PC-9 (cell line): ENCODE data around the gene AGPAT3. TPM values are rescaled to one million over a fixed set of nuclear protein-coding genes. Genes with fewer than 3 reads are reported as not detected.

Experiments
- BruUV-seq: library from RNA; stranded (reverse); fragments of 400-500 nt; replicated peaks from 2 replicates; lab custom pipeline; 2021; lab: Mats Ljungman, UMichigan
- CTCF ChIA-PET: fragments of 300-600 bp; sonication (Branson Sonifier 250); formaldehyde crosslinking; loops from one replicate; lab custom pipeline; 2022; ENCODE audit warnings: antibody characterized with exemption; lab: Charles Lee
- POLR2A ChIA-PET: fragments of 300-600 bp; sonication (Branson Sonifier 250); formaldehyde crosslinking; loops from one replicate; lab custom pipeline; 2022; ENCODE audit warnings: antibody characterized with exemption; ENCODE audit not compliant: unreplicated experiment; lab: Charles Lee
- DNase-seq, 2 experiments: peaks; one replicate each; pipeline versions ENCODE4 v3.0.0 to v3.0.0-alpha.2; 2015 to 2022; ENCODE audit warnings: mixed read lengths in 1 of 2
- H2AFZ ChIP-seq: fragments of 200-600 bp; sonication (generic); 2 replicates; pipeline ENCODE4 v1.8.1; 2017; ENCODE audit warnings: antibody characterized with exemption
- H3F3A ChIP-seq: fragments of 200-600 bp; sonication (generic); 2 replicates; pipeline ENCODE4 v1.8.1; 2017; ENCODE audit warnings: antibody characterized with exemption, mild to moderate bottlenecking, low read depth; ENCODE audit not compliant: insufficient read depth
- H3K27ac ChIP-seq: fragments of 200-600 bp; sonication (generic); 2 replicates; pipeline ENCODE4 v1.6.1; 2016; ENCODE audit warnings: mixed run types
- H3K27me3 ChIP-seq: fragments of 200-600 bp; sonication (generic); 2 replicates; pipeline ENCODE4 v1.6.1; 2016; ENCODE audit warnings: low read depth, mixed run types; ENCODE audit not compliant: insufficient read depth
- H3K36me3 ChIP-seq: fragments of 200-600 bp; sonication (generic); 2 replicates; pipeline ENCODE4 v1.6.1; 2016; ENCODE audit warnings: low read depth, mixed run types
- H3K4me1 ChIP-seq: fragments of 200-600 bp; sonication (generic); replicated peaks from 2 replicates; pipeline ENCODE4 v1.6.1; 2016; ENCODE audit warnings: mixed run types; ENCODE audit not compliant: insufficient read depth
- H3K4me2 ChIP-seq: fragments of 200-600 bp; sonication (generic); 2 replicates; pipeline ENCODE4 v1.6.1; 2017; ENCODE audit warnings: mixed run types
- H3K4me3 ChIP-seq: fragments of 200-600 bp; sonication (generic); 2 replicates; pipeline ENCODE4 v1.6.1; 2016; ENCODE audit warnings: mixed run types
- H3K79me2 ChIP-seq: fragments of 200-600 bp; sonication (generic); 2 replicates; pipeline ENCODE4 v1.6.1; 2017; ENCODE audit warnings: low read depth, mixed run types
- H3K9me2 ChIP-seq: fragments of 200-600 bp; sonication (generic); 2 replicates; pipeline ENCODE4 v1.8.1; 2017; ENCODE audit warnings: mild to moderate bottlenecking; ENCODE audit not compliant: insufficient read depth
- H3K9me3 ChIP-seq: fragments of 200-600 bp; sonication (generic); 2 replicates; pipeline ENCODE4 v1.8.1; 2016; ENCODE audit warnings: low read depth; ENCODE audit not compliant: insufficient read depth
- H4K20me1 ChIP-seq: fragments of 200-600 bp; sonication (generic); 2 replicates; pipeline ENCODE4 v1.8.1; 2017; ENCODE audit not compliant: insufficient read depth
- EZH2 ChIP-seq: fragments of 200-600 bp; sonication (generic); IDR thresholded peaks from 2 replicates; pipeline ENCODE4 v1.8.0; 2017; ENCODE audit warnings: antibody characterized with exemption, low read depth
- intact Hi-C: fragments of 100-400 bp; cut with micrococcal nuclease; formaldehyde crosslinking; loops from one replicate; pipeline ENCODE4 v1.10.0; 2022; ENCODE audit not compliant: unreplicated experiment
- total RNA-seq: library from RNA; stranded (reverse); gene quantifications from 2 replicates; pipeline ENCODE4 v1.2.3, GENCODE V29; 2021
- TF ChIP-seq, protein P1 (sequence below): fragments of 200-600 bp; sonication (generic); conservative IDR thresholded peaks from 2 replicates; pipeline ENCODE4 v1.6.1; 2017; ENCODE audit warnings: mixed run types, antibody characterized with exemption, mild to moderate bottlenecking, moderate library complexity

AGPAT3 gene
- total RNA-seq, 1 experiment from 2014 or later: 39.0 TPM

DNA sequence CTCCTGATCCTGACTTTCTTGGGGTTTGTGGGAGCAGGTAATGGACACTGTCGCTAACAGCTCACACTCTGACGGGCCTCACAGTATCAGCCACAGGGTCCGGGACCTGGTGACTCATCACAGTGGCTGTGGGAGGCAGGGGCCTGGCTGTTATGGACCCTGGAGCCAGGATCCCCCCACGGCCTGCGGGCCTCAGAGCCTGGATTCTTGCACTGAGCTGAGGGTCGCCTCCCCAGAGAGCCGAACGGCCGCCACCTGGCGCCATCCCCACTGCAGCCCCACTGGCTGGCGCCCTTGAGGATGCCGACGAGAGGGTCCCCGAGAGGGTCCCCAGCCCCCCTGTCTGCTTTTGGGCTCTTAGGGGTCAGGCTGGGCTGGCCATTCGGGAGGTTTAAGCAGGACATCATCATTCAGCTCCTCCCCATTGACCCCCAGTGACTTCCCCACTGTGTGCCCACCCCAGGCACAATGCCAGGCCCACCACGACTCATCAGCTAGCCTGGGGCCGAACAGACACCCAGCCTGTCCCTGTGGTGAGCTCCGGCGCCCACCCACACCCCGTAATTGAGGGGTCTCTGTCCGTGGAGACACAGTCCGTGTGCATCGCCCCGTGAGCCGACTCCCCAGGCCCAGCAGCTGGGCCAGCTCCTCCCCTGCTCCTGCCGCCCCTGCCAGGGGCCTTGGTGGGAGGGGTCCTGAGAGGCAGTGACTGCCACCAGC is 116.3 kb downstream of the AGPAT3 start:
- Histone ChIP-seq H3K79me2 (no peaks in the 10 kb centered on the region), H3K27me3 (no peaks in the 10 kb centered on the region), H3K9me3 (no peaks in the 10 kb centered on the region), H3K27ac (no peak overlapping the region), H3K36me3 (no peaks in the 10 kb centered on the region), H3K4me3 (no peak overlapping the region), H4K20me1 (no peaks in the 10 kb centered on the region), H2AFZ (no peak overlapping the region), H3K9me2 (no peaks in the 10 kb centered on the region), H3K4me2 (no peak overlapping the region), H3F3A (no peaks in the 10 kb centered on the region), H3K4me1 (no peaks in the 10 kb centered on the region)
- no peak for DNase-seq
- TF ChIP-seq, protein P1, sequence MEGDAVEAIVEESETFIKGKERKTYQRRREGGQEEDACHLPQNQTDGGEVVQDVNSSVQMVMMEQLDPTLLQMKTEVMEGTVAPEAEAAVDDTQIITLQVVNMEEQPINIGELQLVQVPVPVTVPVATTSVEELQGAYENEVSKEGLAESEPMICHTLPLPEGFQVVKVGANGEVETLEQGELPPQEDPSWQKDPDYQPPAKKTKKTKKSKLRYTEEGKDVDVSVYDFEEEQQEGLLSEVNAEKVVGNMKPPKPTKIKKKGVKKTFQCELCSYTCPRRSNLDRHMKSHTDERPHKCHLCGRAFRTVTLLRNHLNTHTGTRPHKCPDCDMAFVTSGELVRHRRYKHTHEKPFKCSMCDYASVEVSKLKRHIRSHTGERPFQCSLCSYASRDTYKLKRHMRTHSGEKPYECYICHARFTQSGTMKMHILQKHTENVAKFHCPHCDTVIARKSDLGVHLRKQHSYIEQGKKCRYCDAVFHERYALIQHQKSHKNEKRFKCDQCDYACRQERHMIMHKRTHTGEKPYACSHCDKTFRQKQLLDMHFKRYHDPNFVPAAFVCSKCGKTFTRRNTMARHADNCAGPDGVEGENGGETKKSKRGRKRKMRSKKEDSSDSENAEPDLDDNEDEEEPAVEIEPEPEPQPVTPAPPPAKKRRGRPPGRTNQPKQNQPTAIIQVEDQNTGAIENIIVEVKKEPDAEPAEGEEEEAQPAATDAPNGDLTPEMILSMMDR: no peak
- TF ChIP-seq EZH2: no peak
- ChIA-PET CTCF (no interaction called here), POLR2A (no interaction called here)
- BruUV-seq: no TSS peak
- intact Hi-C loops: no loop called here

DNA sequence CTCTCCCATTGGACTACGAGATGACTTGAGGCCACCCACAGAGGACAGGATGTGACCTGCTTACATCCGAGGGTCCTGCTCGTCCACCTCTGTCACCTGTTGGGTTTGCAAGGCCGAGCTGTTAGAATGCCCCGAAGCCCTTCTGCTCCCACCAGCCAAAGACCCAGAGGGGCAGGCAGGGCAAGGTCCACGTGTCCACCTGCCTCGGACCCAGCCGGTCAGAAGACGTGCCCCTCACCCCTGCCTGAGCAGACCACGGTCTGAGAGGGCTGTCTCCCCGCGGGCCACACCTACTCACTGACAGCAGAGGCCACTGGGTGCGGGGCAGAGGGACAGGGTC is 116.8 kb downstream of the AGPAT3 start:
- ChIA-PET CTCF (no interaction called here), POLR2A (no interaction called here)
- Histone ChIP-seq H3K4me3 (no peak overlapping the region), H3K79me2 (no peaks in the 10 kb centered on the region), H4K20me1 (no peaks in the 10 kb centered on the region), H3K27me3 (no peaks in the 10 kb centered on the region), H2AFZ (no peak overlapping the region), H3F3A (no peaks in the 10 kb centered on the region), H3K4me2 (no peak overlapping the region), H3K27ac (no peak overlapping the region), H3K9me2 (no peaks in the 10 kb centered on the region), H3K4me1 (no peaks in the 10 kb centered on the region), H3K9me3 (no peaks in the 10 kb centered on the region), H3K36me3 (no peaks in the 10 kb centered on the region)
- no peak for DNase-seq
- TF ChIP-seq EZH2: no peak
- TF ChIP-seq, protein P1: no peak
- intact Hi-C loops: no loop called here
- no TSS peak for BruUV-seq

GRCh38 chr21:43982489-43983078 is 117.6 kb downstream of the AGPAT3 start:
- Histone ChIP-seq H3K4me2 (no peak overlapping the region), H3K27me3 (no peaks in the 10 kb centered on the region), H4K20me1 (no peaks in the 10 kb centered on the region), H2AFZ (no peak overlapping the region), H3K9me3 (no peaks in the 10 kb centered on the region), H3F3A (no peaks in the 10 kb centered on the region), H3K79me2 (no peaks in the 10 kb centered on the region), H3K4me3 (no peak overlapping the region), H3K36me3 (no peaks in the 10 kb centered on the region), H3K27ac (no peak overlapping the region), H3K9me2 (no peaks in the 10 kb centered on the region), H3K4me1 (no peaks in the 10 kb centered on the region)
- no TSS peak for BruUV-seq
- DNase-seq: no peak
- ChIA-PET CTCF (no interaction called here), POLR2A (interaction anchor here (0.6 kb wide), 1 partner anchor 8 kb away, joined by 3 read pairs; no protein-coding TSS in a partner anchor)
- no peak for TF ChIP-seq EZH2
- TF ChIP-seq, protein P1: no peak
- intact Hi-C loops: no loop called here
